Smooth muscle cell (in vitro differentiated cells): ENCODE data around the gene RPS15. TPM values are rescaled to one million over a fixed set of nuclear protein-coding genes. Genes with fewer than 3 reads are reported as not detected.
"Not testable (repeated sequence)": the region's sequence is repeated elsewhere in the genome, so short reads cannot be mapped to it uniquely, and the experiment has no call there.

Source experiments
- DNase-seq: peaks from one replicate; lab custom pipeline; 2025; ENCODE audit not compliant: unreplicated experiment; lab: John Stamatoyannopoulos, UW
- H2AFZ ChIP-seq: fragments of 200-600 bp; sonication (generic); 2 replicates; pipeline ENCODE4 v1.6.0; 2016; ENCODE audit warnings: antibody characterized with exemption, low read depth, mild to moderate bottlenecking
- H3F3A ChIP-seq: fragments of 200-600 bp; sonication (generic); 2 replicates; pipeline ENCODE4 v1.6.0; 2017; ENCODE audit warnings: antibody characterized with exemption, low read depth
- H3K27ac ChIP-seq: fragments of 200-600 bp; sonication (generic); 2 replicates; pipeline ENCODE4 v1.5.1; 2016; ENCODE audit warnings: low read depth, mild to moderate bottlenecking
- H3K27me3 ChIP-seq: fragments of 200-600 bp; sonication (generic); 2 replicates; pipeline ENCODE4 v1.6.1; 2016; ENCODE audit warnings: low read depth, mild to moderate bottlenecking
- H3K36me3 ChIP-seq: fragments of 200-600 bp; sonication (generic); 2 replicates; pipeline ENCODE4 v1.5.1; 2016; ENCODE audit warnings: low read depth
- H3K4me1 ChIP-seq: fragments of 200-600 bp; sonication (generic); 2 replicates; pipeline ENCODE4 v1.5.1; 2016; ENCODE audit warnings: low read depth
- H3K4me2 ChIP-seq: fragments of 200-600 bp; sonication (generic); 2 replicates; pipeline ENCODE4 v1.6.0; 2016; ENCODE audit warnings: mild to moderate bottlenecking
- H3K4me3 ChIP-seq: fragments of 200-600 bp; sonication (generic); 2 replicates; pipeline ENCODE4 v1.5.1; 2016; ENCODE audit warnings: mild to moderate bottlenecking
- H3K79me2 ChIP-seq: fragments of 200-600 bp; sonication (generic); 2 replicates; pipeline ENCODE4 v1.6.0; 2016; ENCODE audit warnings: low read depth, mild to moderate bottlenecking
- H3K9ac ChIP-seq: fragments of 200-600 bp; sonication (generic); 2 replicates; pipeline ENCODE4 v1.6.0; 2016; ENCODE audit warnings: low read depth
- H3K9me3 ChIP-seq: fragments of 200-600 bp; sonication (generic); replicated peaks from 2 replicates; pipeline ENCODE4 v1.5.1; 2016; ENCODE audit warnings: low read depth
- H4K20me1 ChIP-seq: fragments of 200-600 bp; sonication (generic); 2 replicates; pipeline ENCODE4 v1.6.0; 2016; ENCODE audit warnings: low read depth
- WGBS: methylation state at CpG from one replicate; pipeline ENCODE4 v1.1.7; 2016; ENCODE audit warnings: low lambda C conversion rate; 5-methylcytosine and 5-hydroxymethylcytosine counted together
- polyA plus RNA-seq: library from polyadenylated mRNA; unstranded; fragments of >200 nt; fragmentation: Nextera tagmentation; extraction: Ambion mirVana; gene quantifications from 2 replicates; pipeline ENCODE4 v1.2.1, GENCODE V29; 2016
- total RNA-seq: library from RNA; depleted of rRNA; stranded (reverse); fragments of >200 nt; gene quantifications from 2 replicates; pipeline ENCODE4 v1.2.3, GENCODE V29; 2014
- TF ChIP-seq, protein P1 (sequence below): fragments of 200-600 bp; sonication (generic); IDR thresholded peaks from 2 replicates; pipeline ENCODE4 v1.5.1; 2017; ENCODE audit warnings: borderline replicate concordance, mild to moderate bottlenecking, antibody characterized with exemption; ENCODE audit not compliant: insufficient read depth, poor library complexity, severe bottlenecking

Gene RPS15
- total and polyA plus RNA-seq, 2 experiments from 2014 or later: 1,180 to 2,744 TPM

DNA sequence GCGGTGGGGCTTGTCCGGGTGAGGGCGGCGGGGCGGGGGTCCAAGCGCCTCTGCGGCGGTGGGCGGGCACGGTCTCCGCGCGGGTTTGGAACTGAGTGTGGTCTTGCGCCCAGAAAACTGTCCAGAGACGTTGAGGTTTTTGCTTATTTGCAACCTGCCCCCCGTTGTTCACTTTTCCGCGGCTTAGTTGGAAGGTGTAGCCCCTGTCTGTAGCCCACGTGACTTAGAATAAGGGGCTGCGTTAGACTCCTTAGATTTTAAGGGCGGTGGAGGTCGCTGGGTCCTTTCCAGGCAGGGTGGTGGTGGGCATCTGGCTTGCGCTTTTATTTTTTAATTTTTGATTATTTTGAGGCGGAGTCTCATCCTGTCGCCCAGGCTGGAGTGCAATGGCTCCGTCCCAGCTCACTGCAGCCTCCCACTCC, 748 bp downstream of the RPS15 start:
- DNase-seq: no peak
- Histone ChIP-seq H3K36me3 (no peaks in the 10 kb centered on the region), H3F3A (peaks cover 30% of the 10 kb centered on the region), H3K9me3 (no peaks in the 10 kb centered on the region), H2AFZ (no peak overlapping the region), H4K20me1 (peaks cover 69% of the 10 kb centered on the region), H3K27ac (peak overlapping the region; percentile 80), H3K27me3 (no peaks in the 10 kb centered on the region), H3K4me1 (peaks cover 9% of the 10 kb centered on the region), H3K9ac (peak overlapping the region; percentile 95), H3K79me2 (peaks cover 37% of the 10 kb centered on the region), H3K4me3 (peak overlapping the region; percentile 72), H3K4me2 (peak overlapping the region; percentile 97)
- TF ChIP-seq, protein P1, sequence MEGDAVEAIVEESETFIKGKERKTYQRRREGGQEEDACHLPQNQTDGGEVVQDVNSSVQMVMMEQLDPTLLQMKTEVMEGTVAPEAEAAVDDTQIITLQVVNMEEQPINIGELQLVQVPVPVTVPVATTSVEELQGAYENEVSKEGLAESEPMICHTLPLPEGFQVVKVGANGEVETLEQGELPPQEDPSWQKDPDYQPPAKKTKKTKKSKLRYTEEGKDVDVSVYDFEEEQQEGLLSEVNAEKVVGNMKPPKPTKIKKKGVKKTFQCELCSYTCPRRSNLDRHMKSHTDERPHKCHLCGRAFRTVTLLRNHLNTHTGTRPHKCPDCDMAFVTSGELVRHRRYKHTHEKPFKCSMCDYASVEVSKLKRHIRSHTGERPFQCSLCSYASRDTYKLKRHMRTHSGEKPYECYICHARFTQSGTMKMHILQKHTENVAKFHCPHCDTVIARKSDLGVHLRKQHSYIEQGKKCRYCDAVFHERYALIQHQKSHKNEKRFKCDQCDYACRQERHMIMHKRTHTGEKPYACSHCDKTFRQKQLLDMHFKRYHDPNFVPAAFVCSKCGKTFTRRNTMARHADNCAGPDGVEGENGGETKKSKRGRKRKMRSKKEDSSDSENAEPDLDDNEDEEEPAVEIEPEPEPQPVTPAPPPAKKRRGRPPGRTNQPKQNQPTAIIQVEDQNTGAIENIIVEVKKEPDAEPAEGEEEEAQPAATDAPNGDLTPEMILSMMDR: no peak
- 2% methylated on average over 12 of the region's 26 CpGs for WGBS

DNA sequence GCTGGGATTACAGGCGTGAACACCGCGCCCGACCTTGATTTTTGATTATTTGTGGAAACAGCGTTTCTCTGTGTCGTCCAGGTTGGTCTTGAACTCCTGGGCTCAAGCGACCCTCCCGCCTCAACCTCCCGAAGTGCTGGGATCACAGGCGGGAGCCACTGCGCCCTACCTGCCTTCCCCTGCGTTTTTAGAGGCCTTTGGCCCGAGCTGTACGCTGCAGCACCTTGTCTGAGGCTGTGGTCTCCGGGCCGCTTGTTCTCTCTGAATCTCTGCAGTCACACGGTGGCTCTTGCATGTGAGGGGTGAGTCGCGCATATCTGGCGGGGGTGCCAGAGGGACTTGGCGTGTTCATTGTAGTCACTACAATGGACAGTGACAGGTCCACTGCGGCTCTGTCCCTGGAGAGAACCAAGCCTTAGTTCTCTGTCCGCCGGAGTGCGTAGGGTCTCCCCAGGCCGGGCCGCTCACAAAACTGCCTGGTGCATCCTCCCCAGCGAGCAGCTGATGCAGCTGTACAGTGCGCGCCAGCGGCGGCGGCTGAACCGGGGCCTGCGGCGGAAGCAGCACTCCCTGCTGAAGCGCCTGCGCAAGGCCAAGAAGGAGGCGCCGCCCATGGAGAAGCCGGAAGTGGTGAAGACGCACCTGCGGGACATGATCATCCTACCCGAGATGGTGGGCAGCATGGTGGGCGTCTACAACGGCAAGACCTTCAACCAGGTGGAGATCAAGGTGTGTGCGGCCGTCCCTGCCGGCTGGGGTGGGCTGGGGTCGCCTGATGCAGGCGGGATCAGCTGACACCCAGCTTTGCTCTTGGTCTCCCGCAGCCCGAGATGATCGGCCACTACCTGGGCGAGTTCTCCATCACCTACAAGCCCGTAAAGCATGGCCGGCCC, 1.6 kb downstream of the RPS15 start:
- peaks cover 37% of the 10 kb centered on the region for H3K79me2 ChIP-seq
- H3F3A ChIP-seq: peaks cover 32% of the 10 kb centered on the region
- peak overlapping the region; percentile 97 for H3K4me2 ChIP-seq
- H3K36me3 ChIP-seq, H3K4me1 ChIP-seq, H3K9me3 ChIP-seq, H3K27me3 ChIP-seq, H3K27ac ChIP-seq, H2AFZ ChIP-seq, DNase-seq: not testable (repeated sequence)
- WGBS: 84% methylated on average over 57 of the region's 57 CpGs
- H3K4me3 ChIP-seq: peak overlapping the region; percentile 72
- peaks cover 72% of the 10 kb centered on the region for H4K20me1 ChIP-seq
- H3K9ac ChIP-seq: peak overlapping the region; percentile 95

DNA sequence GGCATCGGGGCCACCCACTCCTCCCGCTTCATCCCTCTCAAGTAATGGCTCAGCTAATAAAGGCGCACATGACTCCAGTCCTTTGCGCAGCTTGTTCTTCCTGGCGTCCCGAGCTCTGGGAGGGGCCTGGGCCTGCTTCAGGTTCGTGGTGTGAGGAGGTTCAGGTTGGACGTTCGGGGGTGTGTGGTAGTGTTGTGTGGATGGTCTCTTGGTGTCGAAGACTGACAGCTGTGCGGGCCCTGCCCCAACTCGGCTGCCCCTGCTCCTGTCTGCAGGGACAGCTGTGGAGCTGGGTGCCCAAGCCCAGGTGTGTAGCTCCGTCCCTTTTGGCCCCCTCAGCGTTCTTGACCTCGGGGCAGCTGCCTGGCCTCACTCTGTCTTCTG, 2.2 kb downstream of the RPS15 start:
- no peak overlapping the region for H2AFZ ChIP-seq
- no peak overlapping the region for H3K27ac ChIP-seq
- WGBS: 97% methylated on average over 15 of the region's 15 CpGs
- H3K4me1 ChIP-seq: peaks cover 9% of the 10 kb centered on the region
- TF ChIP-seq, protein P1: no peak
- H3K36me3 ChIP-seq: no peaks in the 10 kb centered on the region
- DNase-seq: no peak
- peaks cover 29% of the 10 kb centered on the region for H3F3A ChIP-seq
- peaks cover 71% of the 10 kb centered on the region for H4K20me1 ChIP-seq
- H3K9ac ChIP-seq: no peak overlapping the region
- H3K9me3 ChIP-seq: no peaks in the 10 kb centered on the region
- H3K4me3 ChIP-seq: no peak overlapping the region
- H3K4me2 ChIP-seq: no peak overlapping the region
- peaks cover 37% of the 10 kb centered on the region for H3K79me2 ChIP-seq
- peaks cover 1% of the 10 kb centered on the region for H3K27me3 ChIP-seq

DNA sequence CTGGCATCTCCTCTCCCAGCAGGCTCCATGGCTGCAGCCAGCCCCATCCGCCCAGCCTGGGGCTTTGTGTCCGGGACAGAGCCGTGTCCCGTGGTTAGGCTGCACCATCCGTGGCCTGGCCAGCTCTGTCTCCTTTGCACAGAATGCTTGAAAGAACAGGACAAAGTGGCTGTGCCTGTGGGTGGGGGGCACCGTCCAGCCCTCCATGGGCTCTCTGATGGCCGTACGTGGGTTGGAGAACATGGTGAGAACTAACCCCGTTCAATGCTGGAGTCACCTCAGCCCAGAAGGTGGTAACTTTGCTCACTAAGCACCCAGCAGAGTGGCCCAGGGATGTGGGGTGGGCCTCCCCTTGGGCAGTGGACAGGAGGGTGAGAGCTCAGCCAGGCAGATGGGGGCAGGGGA, 2.8 kb downstream of the RPS15 start:
- peaks cover 37% of the 10 kb centered on the region for H3K79me2 ChIP-seq
- H3K36me3 ChIP-seq: no peaks in the 10 kb centered on the region
- peaks cover 7% of the 10 kb centered on the region for H3K27me3 ChIP-seq
- peaks cover 70% of the 10 kb centered on the region for H4K20me1 ChIP-seq
- WGBS: 94% methylated on average over 9 of the region's 9 CpGs
- TF ChIP-seq, protein P1: no peak
- no peaks in the 10 kb centered on the region for H3K9me3 ChIP-seq
- H3K9ac ChIP-seq: no peak overlapping the region
- peaks cover 25% of the 10 kb centered on the region for H3F3A ChIP-seq
- H2AFZ ChIP-seq: no peak overlapping the region
- H3K4me2 ChIP-seq: no peak overlapping the region
- H3K4me3 ChIP-seq: no peak overlapping the region
- H3K4me1 ChIP-seq: peaks cover 9% of the 10 kb centered on the region
- DNase-seq: no peak
- no peak overlapping the region for H3K27ac ChIP-seq
